ENCODE measurements around the gene IMPG2. TPM values are rescaled to one million over a fixed set of nuclear protein-coding genes. Genes with fewer than 3 reads are reported as not detected.

IMPG2 gene
- polyA plus RNA-seq, 3 donors = 0.37 to 0.66 (median 0.61) TPM

- no peak for DNase-seq
Measured at GRCh38 chr3:101243285-101244211, 76.8 kb downstream of the IMPG2 start.

- DNase-seq = no peak
Measured at GRCh38 chr3:101240719-101241399, 79.5 kb downstream of the IMPG2 start.

- DNase-seq = no peak
Measured at GRCh38 chr3:101235048-101235447, 85.3 kb downstream of the IMPG2 start.

- DNase-seq = no peak
Measured at GRCh38 chr3:101230618-101231017, 89.8 kb downstream of the IMPG2 start.

- no peak for DNase-seq
Measured at GRCh38 chr3:101229681-101230080, 90.7 kb downstream of the IMPG2 start.

- no peak for DNase-seq
Measured at GRCh38 chr3:101228441-101228840, 91.9 kb downstream of the IMPG2 start.

GRCh38 chr3:101224739-101225138, 95.6 kb downstream of the IMPG2 start:
- no peak for DNase-seq

- no peak for DNase-seq
Measured at GRCh38 chr3:101223016-101223415, 97.4 kb downstream of the IMPG2 start.

- DNase-seq = no peak
Measured at GRCh38 chr3:101219842-101220560, 100.4 kb downstream of the IMPG2 start.

GRCh38 chr3:101217472-101218245, 102.7 kb downstream of the IMPG2 start:
- DNase-seq = no peak

GRCh38 chr3:101216710-101217465, 103.5 kb downstream of the IMPG2 start:
- no peak for DNase-seq

- no peak for DNase-seq
Measured at GRCh38 chr3:101212730-101213129, 107.6 kb downstream of the IMPG2 start.

GRCh38 chr3:101204246-101204645, 116.1 kb downstream of the IMPG2 start:
- DNase-seq = no peak

- no peak for DNase-seq
Measured at GRCh38 chr3:101203411-101203810, 117.0 kb downstream of the IMPG2 start.

- DNase-seq = no peak
Measured at GRCh38 chr3:101202640-101203039, 117.7 kb downstream of the IMPG2 start.

GRCh38 chr3:101200461-101200860, 119.9 kb downstream of the IMPG2 start:
- DNase-seq = peak; percentile 64

GRCh38 chr3:101195951-101196713, 124.2 kb downstream of the IMPG2 start:
- peak; percentile 67 for DNase-seq

- DNase-seq = no peak
Measured at GRCh38 chr3:101194392-101194791, 126.0 kb downstream of the IMPG2 start.

- DNase-seq = no peak
Measured at GRCh38 chr3:101193957-101194356, 126.4 kb downstream of the IMPG2 start.

GRCh38 chr3:101189796-101190195, 130.6 kb downstream of the IMPG2 start:
- DNase-seq = no peak
